ENCODE data around the gene PDE8A. TPM values are rescaled to one million over a fixed set of nuclear protein-coding genes. Genes with fewer than 3 reads are reported as not detected.

PDE8A gene
- total RNA-seq, 1 donor = 26.2 TPM

GRCh38 chr15:84960391-84961113 lies 21.1 kb upstream of the PDE8A start:
- no peak for TF ChIP-seq CTCF (IDR thresholded peaks at IDR 0.05; ENCODE audit: insufficient read depth, low read length)
- no peak for DNase-seq (ENCODE audit: low read depth)
- H3K4me3 ChIP-seq (ENCODE audit: low read depth, low read length) = no peak overlapping the region

GRCh38 chr15:84961114-84961452 lies 20.6 kb upstream of the PDE8A start:
- peak; percentile 74 for DNase-seq (ENCODE audit: low read depth)

GRCh38 chr15:84961707-84962106 lies 19.9 kb upstream of the PDE8A start:
- no peak for DNase-seq (ENCODE audit: low read depth)
- no peak for TF ChIP-seq CTCF (IDR thresholded peaks at IDR 0.05; ENCODE audit: insufficient read depth, low read length)
- H3K4me3 ChIP-seq (ENCODE audit: low read depth, low read length) = no peak overlapping the region

More at GRCh38 chr15:84961114-84961452, 20.6 kb upstream of the PDE8A start:
- TF ChIP-seq CTCF (IDR thresholded peaks at IDR 0.05; ENCODE audit: insufficient read depth, low read length) = no peak
- H3K4me3 ChIP-seq (ENCODE audit: low read depth, low read length) = no peak overlapping the region

- TF ChIP-seq CTCF (IDR thresholded peaks at IDR 0.05; ENCODE audit: insufficient read depth, low read length) = no peak
- H3K4me3 ChIP-seq (ENCODE audit: low read depth, low read length) = no peak overlapping the region
- DNase-seq (ENCODE audit: low read depth) = no peak
Observed at GRCh38 chr15:84962955-84963354, 18.7 kb upstream of the PDE8A start.

GRCh38 chr15:84967380-84967779 lies 14.3 kb upstream of the PDE8A start:
- H3K4me3 ChIP-seq (ENCODE audit: low read depth, low read length) = no peak overlapping the region
- no peak for TF ChIP-seq CTCF (IDR thresholded peaks at IDR 0.05; ENCODE audit: insufficient read depth, low read length)
- peak; percentile 20 for DNase-seq (ENCODE audit: low read depth)

GRCh38 chr15:84968301-84968700 lies 13.4 kb upstream of the PDE8A start:
- TF ChIP-seq CTCF (IDR thresholded peaks at IDR 0.05; ENCODE audit: insufficient read depth, low read length) = no peak
- no peak overlapping the region for H3K4me3 ChIP-seq (ENCODE audit: low read depth, low read length)
- no peak for DNase-seq (ENCODE audit: low read depth)

GRCh38 chr15:84969257-84969656 lies 12.4 kb upstream of the PDE8A start:
- no peak for TF ChIP-seq CTCF (IDR thresholded peaks at IDR 0.05; ENCODE audit: insufficient read depth, low read length)
- no peak overlapping the region for H3K4me3 ChIP-seq (ENCODE audit: low read depth, low read length)
- DNase-seq (ENCODE audit: low read depth) = no peak
